GM23248 (cell line): Measurements from ENCODE around the gene WARS2.

Experiments used
- EZH2 ChIP-seq: fragments of 200-600 bp; sonication (generic); IDR thresholded peaks from 2 replicates; pipeline ENCODE4 v1.6.1; 2018; ENCODE audit warnings: antibody characterized with exemption, mild to moderate bottlenecking; ENCODE audit not compliant: insufficient read depth, poor library complexity, severe bottlenecking
- EZH2phosphoT487 ChIP-seq: fragments of 200-600 bp; sonication (generic); IDR thresholded peaks from 2 replicates; pipeline ENCODE4 v1.6.1; 2018; ENCODE audit warnings: antibody characterized with exemption, moderate library complexity, mild to moderate bottlenecking, low read depth; ENCODE audit not compliant: insufficient read depth

- TF ChIP-seq EZH2phosphoT487 (no peak), EZH2 (no peak)
These were observed 112.7 kb downstream of the WARS2 start for GRCh38 chr1:119027759-119028158.
